SK-N-SH (cell line): Measurements from ENCODE around the gene STIM2. TPM values are rescaled to one million over a fixed set of nuclear protein-coding genes. Genes with fewer than 3 reads are reported as not detected.

Experiments
- CTCF ChIA-PET: fragments of 300-600, 350-600 bp; formaldehyde crosslinking; extraction: SDS; loops from one replicate; lab custom pipeline; 2021; lab: Yijun Ruan, JAX
- POLR2A ChIA-PET: fragments of 350-600 bp; sonication (Branson Sonifier 250); formaldehyde crosslinking; extraction: SDS; loops from one replicate; lab custom pipeline; 2020; ENCODE audit warnings: antibody characterized with exemption, inconsistent platforms; lab: Yijun Ruan, JAX
- DNase-seq: peaks from one replicate; pipeline ENCODE4 v3.0.0; 2012
- H2AFZ ChIP-seq: fragments of 200-600 bp; sonication (generic); 2 replicates; pipeline ENCODE4 v1.8.1; 2016; ENCODE audit warnings: antibody characterized with exemption, mild to moderate bottlenecking, low read depth
- H3F3A ChIP-seq: fragments of 200-600 bp; sonication (generic); replicated peaks from 2 replicates; pipeline ENCODE3; 2016; ENCODE audit warnings: antibody characterized with exemption, mild to moderate bottlenecking; ENCODE audit not compliant: insufficient read depth
- H3K27ac ChIP-seq, 2 experiments: fragments of 200-500 bp in 1 of 2; fragments of 200-600 bp in 1 of 2; sonication (Bioruptor generic) in 1 of 2; sonication (generic), shearing (Covaris generic) in 1 of 2; 2 replicates each; pipeline versions ENCODE4 v1.5.1 to v1.6.1; 2014 to 2016; ENCODE audit warnings: low read depth in 2 of 2, inconsistent platforms in 1 of 2, low read length in 1 of 2, mild to moderate bottlenecking in 1 of 2, mixed read lengths in 1 of 2
- H3K27me3 ChIP-seq: fragments of 200-600 bp; sonication (generic), shearing (Covaris generic); 2 replicates; pipeline ENCODE4 v1.6.1; 2016; ENCODE audit warnings: mixed run types; ENCODE audit not compliant: insufficient read depth
- H3K36me3 ChIP-seq, 2 experiments: fragments of 200-500 bp in 1 of 2; fragments of 200-600 bp in 1 of 2; sonication (Bioruptor generic) in 1 of 2; sonication (generic) in 1 of 2; replicated peaks in 1 of 2; 2 replicates each; pipeline versions ENCODE3 to v1.5.1; 2014 to 2016; ENCODE audit warnings: low read length in 1 of 2, mild to moderate bottlenecking in 1 of 2; ENCODE audit not compliant: insufficient read depth in 2 of 2, control insufficient read depth in 1 of 2
- H3K4me1 ChIP-seq, 2 experiments: fragments of 200-500 bp in 1 of 2; fragments of 200-600 bp in 1 of 2; sonication (Bioruptor generic) in 1 of 2; sonication (generic), shearing (Covaris generic) in 1 of 2; 2 replicates each; pipeline versions ENCODE4 v1.5.1 to v1.6.1; 2014 to 2016; ENCODE audit warnings: low read depth in 1 of 2, low read length in 1 of 2, mixed run types in 1 of 2; ENCODE audit not compliant: insufficient read depth in 2 of 2, control insufficient read depth in 1 of 2
- H3K4me2 ChIP-seq: fragments of 200-600 bp; sonication (generic), shearing (Covaris generic); 2 replicates; pipeline ENCODE4 v1.6.1; 2017; ENCODE audit warnings: mixed run types
- H3K4me3 ChIP-seq, 2 experiments: fragments of 200-500 bp in 1 of 2; fragments of 200-600 bp in 1 of 2; sonication (Bioruptor generic) in 1 of 2; sonication (generic), shearing (Covaris generic) in 1 of 2; 2 replicates each; pipeline versions ENCODE4 v1.5.1 to v1.8.1; 2014 to 2016; ENCODE audit warnings: low read depth in 2 of 2, inconsistent platforms in 1 of 2, low read length in 1 of 2, mild to moderate bottlenecking in 1 of 2, mixed read lengths in 1 of 2, moderate library complexity in 1 of 2
- H3K79me2 ChIP-seq: fragments of 200-600 bp; sonication (generic); 2 replicates; pipeline ENCODE4 v1.8.1; 2017; ENCODE audit warnings: mild to moderate bottlenecking; ENCODE audit not compliant: insufficient read depth
- H3K9ac ChIP-seq: fragments of 200-600 bp; sonication (generic); 2 replicates; pipeline ENCODE4 v1.6.1; 2017; ENCODE audit warnings: mixed run types
- H3K9me2 ChIP-seq: fragments of 200-600 bp; sonication (generic); 2 replicates; pipeline ENCODE4 v1.6.1; 2017; ENCODE audit warnings: mixed run types
- H3K9me3 ChIP-seq: fragments of 200-600 bp; sonication (generic); 2 replicates; pipeline ENCODE4 v1.6.1; 2017; ENCODE audit warnings: mixed run types, mild to moderate bottlenecking, moderate library complexity
- H4K20me1 ChIP-seq: fragments of 200-600 bp; sonication (generic); 2 replicates; pipeline ENCODE4 v1.6.1; 2017; ENCODE audit warnings: mild to moderate bottlenecking, mixed run types; ENCODE audit not compliant: insufficient read depth
- CHD2 ChIP-seq: fragments of 150-350 bp; IDR thresholded peaks from 2 replicates; pipeline ENCODE4 v1.6.1; 2018; ENCODE audit warnings: low read length; ENCODE audit not compliant: partially characterized antibody
- EP300 ChIP-seq, 2 experiments: IDR thresholded peaks; 2 replicates each; pipeline versions ENCODE4 v1.4.0 to v1.6.1; 2012; ENCODE audit warnings: borderline replicate concordance in 1 of 2, low read depth in 1 of 2, low read length in 1 of 2
- FOXM1 ChIP-seq: IDR thresholded peaks from 2 replicates; pipeline ENCODE4 v1.4.0; 2012; ENCODE audit warnings: low read depth, mild to moderate bottlenecking
- MAX ChIP-seq: IDR thresholded peaks from 2 replicates; pipeline ENCODE4 v1.4.0; 2012; ENCODE audit warnings: low read depth
- MEF2A ChIP-seq: IDR thresholded peaks from 2 replicates; pipeline ENCODE4 v1.4.0; 2012; ENCODE audit warnings: low read depth, borderline replicate concordance
- MXI1 ChIP-seq: IDR thresholded peaks from 2 replicates; pipeline ENCODE4 v1.6.1; 2012; ENCODE audit warnings: mild to moderate bottlenecking, low read depth, low read length, improper control_type of control experiment
- POLR2AphosphoS5 ChIP-seq: IDR thresholded peaks from 2 replicates; pipeline ENCODE4 v1.6.1; 2012; ENCODE audit warnings: low read depth, low read length
- RAD21 ChIP-seq: IDR thresholded peaks from 2 replicates; pipeline ENCODE4 v1.6.1; 2012; ENCODE audit warnings: mild to moderate bottlenecking, low read length
- TAF1 ChIP-seq: IDR thresholded peaks from 2 replicates; pipeline ENCODE4 v1.6.1; 2012; ENCODE audit warnings: low read depth, mild to moderate bottlenecking, low read length, moderate library complexity, borderline replicate concordance
- TCF12 ChIP-seq: IDR thresholded peaks from 2 replicates; pipeline ENCODE4 v1.4.0; 2012
- WGBS: methylation state at CpG from one replicate; pipeline ENCODE4 v1.1.6; 2017; ENCODE audit warnings: low lambda C conversion rate; 5-methylcytosine and 5-hydroxymethylcytosine counted together
- polyA plus RNA-seq, 3 experiments: library from polyadenylated mRNA; depleted of rRNA; stranded (reverse); fragments of >200 nt; gene quantifications; 2 replicates each; pipeline ENCODE4 v1.2.3, GENCODE V29; 2012
- TF ChIP-seq, protein P1 (sequence below): IDR thresholded peaks from 2 replicates; pipeline ENCODE4 v1.6.1; 2012; ENCODE audit warnings: mild to moderate bottlenecking, low read depth, low read length, moderate library complexity
- TF ChIP-seq, protein P2 (sequence below): fragments of 200-600 bp; sonication (generic); IDR thresholded peaks from 2 replicates; pipeline ENCODE4 v1.6.1; 2017; ENCODE audit warnings: antibody characterized with exemption, mild to moderate bottlenecking, moderate library complexity

STIM2 gene
- polyA plus RNA-seq, 1 of the 3 experiments (the other 2 are of a cell fraction): 14.7 TPM

GRCh38 chr4:26867914-26868684, 7.5 kb downstream of the STIM2 start:
- Histone ChIP-seq H3K27ac (no peak overlapping the region), H3K27me3 (no peaks in the 10 kb centered on the region), H3F3A (no peaks in the 10 kb centered on the region), H3K4me1 (peaks cover 9 to 12% of the 10 kb centered on the region in 2 experiments; a peak in 3 of 4 replicates), H3K9me3 (no peaks in the 10 kb centered on the region), H2AFZ (no peak overlapping the region), H3K9ac (no peak overlapping the region), H3K4me3 (no peak overlapping the region), H3K4me2 (no peak overlapping the region), H3K36me3 (no peaks in the 10 kb centered on the region), H3K79me2 (peaks cover 51% of the 10 kb centered on the region), H4K20me1 (no peaks in the 10 kb centered on the region), H3K9me2 (no peaks in the 10 kb centered on the region)
- TF ChIP-seq MEF2A (no peak), EP300 (IDR thresholded peaks at IDR 0.05; ENCODE audit: borderline replicate concordance in 1 of 2, low read depth in 1 of 2, low read length in 1 of 2) (no peak), FOXM1 (no peak), POLR2AphosphoS5 (no peak), TAF1 (no peak), RAD21 (no peak), MAX (no peak), MXI1 (no peak), TCF12 (no peak), CHD2 (no peak)
- TF ChIP-seq, protein P1, sequence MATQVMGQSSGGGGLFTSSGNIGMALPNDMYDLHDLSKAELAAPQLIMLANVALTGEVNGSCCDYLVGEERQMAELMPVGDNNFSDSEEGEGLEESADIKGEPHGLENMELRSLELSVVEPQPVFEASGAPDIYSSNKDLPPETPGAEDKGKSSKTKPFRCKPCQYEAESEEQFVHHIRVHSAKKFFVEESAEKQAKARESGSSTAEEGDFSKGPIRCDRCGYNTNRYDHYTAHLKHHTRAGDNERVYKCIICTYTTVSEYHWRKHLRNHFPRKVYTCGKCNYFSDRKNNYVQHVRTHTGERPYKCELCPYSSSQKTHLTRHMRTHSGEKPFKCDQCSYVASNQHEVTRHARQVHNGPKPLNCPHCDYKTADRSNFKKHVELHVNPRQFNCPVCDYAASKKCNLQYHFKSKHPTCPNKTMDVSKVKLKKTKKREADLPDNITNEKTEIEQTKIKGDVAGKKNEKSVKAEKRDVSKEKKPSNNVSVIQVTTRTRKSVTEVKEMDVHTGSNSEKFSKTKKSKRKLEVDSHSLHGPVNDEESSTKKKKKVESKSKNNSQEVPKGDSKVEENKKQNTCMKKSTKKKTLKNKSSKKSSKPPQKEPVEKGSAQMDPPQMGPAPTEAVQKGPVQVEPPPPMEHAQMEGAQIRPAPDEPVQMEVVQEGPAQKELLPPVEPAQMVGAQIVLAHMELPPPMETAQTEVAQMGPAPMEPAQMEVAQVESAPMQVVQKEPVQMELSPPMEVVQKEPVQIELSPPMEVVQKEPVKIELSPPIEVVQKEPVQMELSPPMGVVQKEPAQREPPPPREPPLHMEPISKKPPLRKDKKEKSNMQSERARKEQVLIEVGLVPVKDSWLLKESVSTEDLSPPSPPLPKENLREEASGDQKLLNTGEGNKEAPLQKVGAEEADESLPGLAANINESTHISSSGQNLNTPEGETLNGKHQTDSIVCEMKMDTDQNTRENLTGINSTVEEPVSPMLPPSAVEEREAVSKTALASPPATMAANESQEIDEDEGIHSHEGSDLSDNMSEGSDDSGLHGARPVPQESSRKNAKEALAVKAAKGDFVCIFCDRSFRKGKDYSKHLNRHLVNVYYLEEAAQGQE: no peak
- TF ChIP-seq, protein P2, sequence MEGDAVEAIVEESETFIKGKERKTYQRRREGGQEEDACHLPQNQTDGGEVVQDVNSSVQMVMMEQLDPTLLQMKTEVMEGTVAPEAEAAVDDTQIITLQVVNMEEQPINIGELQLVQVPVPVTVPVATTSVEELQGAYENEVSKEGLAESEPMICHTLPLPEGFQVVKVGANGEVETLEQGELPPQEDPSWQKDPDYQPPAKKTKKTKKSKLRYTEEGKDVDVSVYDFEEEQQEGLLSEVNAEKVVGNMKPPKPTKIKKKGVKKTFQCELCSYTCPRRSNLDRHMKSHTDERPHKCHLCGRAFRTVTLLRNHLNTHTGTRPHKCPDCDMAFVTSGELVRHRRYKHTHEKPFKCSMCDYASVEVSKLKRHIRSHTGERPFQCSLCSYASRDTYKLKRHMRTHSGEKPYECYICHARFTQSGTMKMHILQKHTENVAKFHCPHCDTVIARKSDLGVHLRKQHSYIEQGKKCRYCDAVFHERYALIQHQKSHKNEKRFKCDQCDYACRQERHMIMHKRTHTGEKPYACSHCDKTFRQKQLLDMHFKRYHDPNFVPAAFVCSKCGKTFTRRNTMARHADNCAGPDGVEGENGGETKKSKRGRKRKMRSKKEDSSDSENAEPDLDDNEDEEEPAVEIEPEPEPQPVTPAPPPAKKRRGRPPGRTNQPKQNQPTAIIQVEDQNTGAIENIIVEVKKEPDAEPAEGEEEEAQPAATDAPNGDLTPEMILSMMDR: no peak
- no peak for DNase-seq
- ChIA-PET CTCF (interaction anchor here (1.0 to 1.6 kb wide), 3 partner anchors 8 to 114 kb away, joined by 3 to 6 read pairs (median 3); partner anchors contain the start of gene STIM2), POLR2A (no interaction called here)
- 96% methylated on average over 3 of the region's 3 CpGs for WGBS
